ENCODE results near the gene UMODL1.
"Not testable (repeated sequence)": the region's sequence is repeated elsewhere in the genome, so short reads cannot be mapped to it uniquely, and the experiment has no call there.

UMODL1 gene

DNA sequence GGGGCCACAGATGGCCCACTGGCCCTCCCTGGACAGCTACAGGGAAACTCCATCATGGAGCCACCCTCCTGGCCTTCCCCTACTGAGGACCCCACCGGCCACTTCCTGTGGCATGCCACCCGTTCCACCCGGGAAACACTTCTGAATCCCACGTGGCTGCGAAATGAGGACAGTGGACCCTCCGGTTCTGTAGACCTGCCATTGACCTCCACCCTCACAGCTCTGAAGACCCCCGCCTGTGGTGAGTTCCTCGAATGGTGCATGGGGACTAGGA lies 40.3 kb downstream of the UMODL1 start:
- TF ChIP-seq, protein P1, sequence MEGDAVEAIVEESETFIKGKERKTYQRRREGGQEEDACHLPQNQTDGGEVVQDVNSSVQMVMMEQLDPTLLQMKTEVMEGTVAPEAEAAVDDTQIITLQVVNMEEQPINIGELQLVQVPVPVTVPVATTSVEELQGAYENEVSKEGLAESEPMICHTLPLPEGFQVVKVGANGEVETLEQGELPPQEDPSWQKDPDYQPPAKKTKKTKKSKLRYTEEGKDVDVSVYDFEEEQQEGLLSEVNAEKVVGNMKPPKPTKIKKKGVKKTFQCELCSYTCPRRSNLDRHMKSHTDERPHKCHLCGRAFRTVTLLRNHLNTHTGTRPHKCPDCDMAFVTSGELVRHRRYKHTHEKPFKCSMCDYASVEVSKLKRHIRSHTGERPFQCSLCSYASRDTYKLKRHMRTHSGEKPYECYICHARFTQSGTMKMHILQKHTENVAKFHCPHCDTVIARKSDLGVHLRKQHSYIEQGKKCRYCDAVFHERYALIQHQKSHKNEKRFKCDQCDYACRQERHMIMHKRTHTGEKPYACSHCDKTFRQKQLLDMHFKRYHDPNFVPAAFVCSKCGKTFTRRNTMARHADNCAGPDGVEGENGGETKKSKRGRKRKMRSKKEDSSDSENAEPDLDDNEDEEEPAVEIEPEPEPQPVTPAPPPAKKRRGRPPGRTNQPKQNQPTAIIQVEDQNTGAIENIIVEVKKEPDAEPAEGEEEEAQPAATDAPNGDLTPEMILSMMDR (IDR thresholded peaks at IDR 0.05; ENCODE audit: low read depth, low read length): no peak

GRCh38 chr21:42111811-42112210 lies 40.7 kb downstream of the UMODL1 start:
- TF ChIP-seq, protein P1 (IDR thresholded peaks at IDR 0.05; ENCODE audit: low read depth, low read length): no peak
- DNase-seq (ENCODE audit: low read depth in 2 of 2): no peak
- no peak overlapping the region for H3K4me3 ChIP-seq (replicated peaks in 1 of 2; ENCODE audit: low read depth in 2 of 2, low read length in 2 of 2)

More for the DNA sequence above, 40.3 kb downstream of the UMODL1 start:
- no peak overlapping the region for H3K4me3 ChIP-seq (replicated peaks in 1 of 2; ENCODE audit: low read depth in 2 of 2, low read length in 2 of 2)
- DNase-seq (ENCODE audit: low read depth in 2 of 2): no peak

DNA sequence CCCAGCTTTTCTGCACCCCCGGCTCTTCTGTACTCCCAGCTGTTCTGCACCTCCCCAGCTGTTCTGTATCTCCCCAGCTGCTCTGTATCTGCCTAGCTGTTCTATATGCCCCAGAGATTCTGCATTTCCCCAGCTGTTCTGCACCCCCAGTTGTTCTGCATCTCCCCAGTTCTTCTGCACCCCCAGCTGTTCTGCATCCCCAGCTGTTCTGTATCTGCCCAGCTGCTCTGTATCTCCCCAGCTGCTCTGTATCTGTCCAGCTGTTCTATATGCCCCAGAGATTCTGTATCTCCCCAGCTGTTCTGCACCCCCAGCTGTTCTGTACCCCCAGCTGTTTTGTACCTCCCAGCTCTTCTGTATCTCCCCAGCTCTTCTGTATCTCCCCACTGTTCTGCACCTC lies 41.1 kb downstream of the UMODL1 start:
- no peak overlapping the region for H3K4me3 ChIP-seq (replicated peaks in 1 of 2; ENCODE audit: low read depth in 2 of 2, low read length in 2 of 2)
- TF ChIP-seq, protein P1 (IDR thresholded peaks at IDR 0.05; ENCODE audit: low read depth, low read length): no peak
- no peak for DNase-seq (ENCODE audit: low read depth in 2 of 2)

GRCh38 chr21:42112857-42113256 lies 41.7 kb downstream of the UMODL1 start:
- DNase-seq (ENCODE audit: low read depth in 2 of 2): peak; percentile 36 to 69
- no peak overlapping the region for H3K4me3 ChIP-seq (replicated peaks in 1 of 2; ENCODE audit: low read depth in 2 of 2, low read length in 2 of 2)
- TF ChIP-seq, protein P1 (IDR thresholded peaks at IDR 0.05; ENCODE audit: low read depth, low read length): no peak

DNA sequence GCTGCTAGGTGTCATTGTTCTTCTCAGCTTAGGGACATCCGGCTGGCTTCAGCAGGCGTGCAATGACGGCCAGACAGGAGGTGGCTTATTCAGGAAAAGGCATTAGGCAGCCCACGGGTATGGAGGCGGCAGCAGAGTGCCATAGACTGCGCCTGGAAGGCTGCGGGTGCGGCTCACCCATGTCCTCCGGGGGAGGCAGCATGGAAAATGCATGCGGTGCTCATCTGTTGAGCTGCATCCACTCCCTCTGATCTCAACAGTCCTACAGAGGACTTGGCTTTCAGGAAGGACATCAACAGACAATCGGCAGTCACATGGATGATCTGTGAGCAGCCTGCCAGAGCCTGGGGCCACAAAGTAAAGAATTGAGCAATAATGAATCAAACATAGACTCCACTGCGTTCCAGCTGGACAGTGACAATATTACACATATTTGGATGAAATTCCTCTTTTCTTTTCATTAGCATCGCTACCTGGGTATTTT lies 42.9 kb downstream of the UMODL1 start:
- no peak overlapping the region for H3K4me3 ChIP-seq (replicated peaks in 1 of 2; ENCODE audit: low read depth in 2 of 2, low read length in 2 of 2)
- TF ChIP-seq, protein P1 (IDR thresholded peaks at IDR 0.05; ENCODE audit: low read depth, low read length): peak; percentile 32
- DNase-seq (ENCODE audit: low read depth in 2 of 2): peak in 1 of 2 donors; percentile 33

DNA sequence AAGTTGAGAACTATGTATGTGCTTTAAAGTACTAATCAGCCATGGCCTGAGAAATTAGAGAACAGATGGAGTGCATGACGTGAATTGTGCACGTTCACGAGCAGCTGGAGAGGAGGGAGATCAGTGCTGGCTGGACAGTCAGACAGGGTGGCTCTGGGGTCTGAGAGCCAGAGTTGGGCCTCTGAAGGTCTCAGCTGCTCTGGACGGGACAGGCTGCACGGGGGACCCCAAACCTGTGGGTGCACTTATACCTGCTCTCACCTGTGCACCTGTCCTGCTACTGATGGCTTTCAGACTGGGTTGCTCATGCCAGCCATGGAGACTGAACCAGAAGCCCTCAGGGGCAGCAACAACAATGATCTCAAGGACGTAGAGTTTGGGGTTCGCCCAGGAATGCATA lies 43.5 kb downstream of the UMODL1 start:
- TF ChIP-seq, protein P1 (IDR thresholded peaks at IDR 0.05; ENCODE audit: low read depth, low read length): no peak
- H3K4me3 ChIP-seq (replicated peaks in 1 of 2; ENCODE audit: low read depth in 2 of 2, low read length in 2 of 2): no peak overlapping the region
- no peak for DNase-seq (ENCODE audit: low read depth in 2 of 2)

GRCh38 chr21:42115136-42115683 lies 44.1 kb downstream of the UMODL1 start:
- H3K4me3 ChIP-seq (replicated peaks in 1 of 2; ENCODE audit: low read depth in 2 of 2, low read length in 2 of 2): no peak overlapping the region
- TF ChIP-seq, protein P1 (IDR thresholded peaks at IDR 0.05; ENCODE audit: low read depth, low read length): no peak
- no peak for DNase-seq (ENCODE audit: low read depth in 2 of 2)

- H3K4me3 ChIP-seq (replicated peaks in 1 of 2; ENCODE audit: low read depth in 2 of 2, low read length in 2 of 2); DNase-seq (ENCODE audit: low read depth in 2 of 2): not testable (repeated sequence)
These were observed 45.4 kb downstream of the UMODL1 start for GRCh38 chr21:42116551-42116950.
